ENCODE data around the gene PKD2L1.
"Not testable (repeated sequence)": the region's sequence is repeated elsewhere in the genome, so short reads cannot be mapped to it uniquely, and the experiment has no call there.

Gene PKD2L1

DNA sequence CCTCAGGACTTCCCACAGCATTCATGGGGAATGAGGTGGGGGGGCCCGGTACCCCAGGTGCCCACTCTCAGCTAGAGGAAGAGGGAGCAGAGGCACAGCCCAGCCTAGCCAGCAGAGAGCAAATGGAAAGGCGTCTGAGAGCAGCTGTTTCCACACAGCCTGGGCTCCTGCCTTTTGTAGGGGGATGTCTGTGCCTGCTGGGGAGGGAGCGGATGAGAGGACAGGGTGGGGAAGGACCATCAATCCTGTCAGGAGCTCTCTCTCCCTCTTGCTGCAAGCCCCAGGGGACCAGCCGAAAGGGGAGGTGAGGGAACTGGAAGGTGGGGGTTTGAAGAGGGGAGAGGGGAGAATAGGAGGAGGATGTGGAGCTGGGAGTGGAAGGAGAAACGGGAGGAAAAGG, at the start of gene PKD2L1:
Gene PKD2L1, minus strand, starts transcription at position 150 of the 400 bp plus-strand sequence. Its CDS starts 125 bp downstream, at position 25.
- no peaks in the 10 kb centered on the region for H3K4me1 ChIP-seq
- TF ChIP-seq, protein P1, sequence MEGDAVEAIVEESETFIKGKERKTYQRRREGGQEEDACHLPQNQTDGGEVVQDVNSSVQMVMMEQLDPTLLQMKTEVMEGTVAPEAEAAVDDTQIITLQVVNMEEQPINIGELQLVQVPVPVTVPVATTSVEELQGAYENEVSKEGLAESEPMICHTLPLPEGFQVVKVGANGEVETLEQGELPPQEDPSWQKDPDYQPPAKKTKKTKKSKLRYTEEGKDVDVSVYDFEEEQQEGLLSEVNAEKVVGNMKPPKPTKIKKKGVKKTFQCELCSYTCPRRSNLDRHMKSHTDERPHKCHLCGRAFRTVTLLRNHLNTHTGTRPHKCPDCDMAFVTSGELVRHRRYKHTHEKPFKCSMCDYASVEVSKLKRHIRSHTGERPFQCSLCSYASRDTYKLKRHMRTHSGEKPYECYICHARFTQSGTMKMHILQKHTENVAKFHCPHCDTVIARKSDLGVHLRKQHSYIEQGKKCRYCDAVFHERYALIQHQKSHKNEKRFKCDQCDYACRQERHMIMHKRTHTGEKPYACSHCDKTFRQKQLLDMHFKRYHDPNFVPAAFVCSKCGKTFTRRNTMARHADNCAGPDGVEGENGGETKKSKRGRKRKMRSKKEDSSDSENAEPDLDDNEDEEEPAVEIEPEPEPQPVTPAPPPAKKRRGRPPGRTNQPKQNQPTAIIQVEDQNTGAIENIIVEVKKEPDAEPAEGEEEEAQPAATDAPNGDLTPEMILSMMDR (IDR thresholded peaks at IDR 0.05) = no peak

DNA sequence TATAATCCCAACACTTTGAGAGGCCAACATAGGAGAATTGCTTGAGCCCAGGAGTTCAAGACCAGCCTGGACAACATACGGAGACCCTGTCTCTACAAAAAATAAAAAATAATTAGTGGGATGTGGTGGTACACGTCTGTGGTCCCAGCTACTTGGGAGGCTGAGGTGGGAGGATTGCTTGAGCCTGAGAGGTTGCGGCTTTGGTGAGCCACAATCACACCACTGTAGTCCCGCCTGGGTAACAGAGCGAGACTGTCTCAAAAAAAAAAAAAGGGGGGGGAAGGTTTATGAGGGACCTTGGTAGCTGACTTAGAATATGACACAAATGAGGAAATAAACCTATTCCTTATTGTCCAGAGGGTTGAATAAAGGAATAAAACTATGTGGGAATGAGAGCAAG, 47.8 kb upstream of the PKD2L1 start:
- no peak overlapping the region for H3K4me2 ChIP-seq (ENCODE audit: low read length)
- no peak overlapping the region for H3K27ac ChIP-seq
- TF ChIP-seq, protein P1 (IDR thresholded peaks at IDR 0.05) = no peak
- peaks cover 11% of the 10 kb centered on the region for H3K4me1 ChIP-seq
- H3K36me3 ChIP-seq (ENCODE audit: control insufficient read depth, insufficient read depth, low read length) = no peaks in the 10 kb centered on the region
- H3K27me3 ChIP-seq (ENCODE audit: control insufficient read depth, insufficient read depth, low read length) = no peaks in the 10 kb centered on the region
- no peak overlapping the region for H3K9ac ChIP-seq
- H3K9me3 ChIP-seq (ENCODE audit: control insufficient read depth, low read length) = no peaks in the 10 kb centered on the region
- H3K4me3 ChIP-seq (ENCODE audit: low read depth, low read length) = no peak overlapping the region
- no peak overlapping the region for H2AFZ ChIP-seq
- H3K79me2 ChIP-seq = no peaks in the 10 kb centered on the region

More for the DNA sequence above, at the start of gene PKD2L1:
- no peaks in the 10 kb centered on the region for H3K79me2 ChIP-seq
- H2AFZ ChIP-seq = no peak within 1 kb of the TSS
- H3K36me3 ChIP-seq (ENCODE audit: control insufficient read depth, insufficient read depth, low read length) = no peaks in the 10 kb centered on the region
- H3K9me3 ChIP-seq (ENCODE audit: control insufficient read depth, low read length) = no peaks in the 10 kb centered on the region
- no peaks in the 10 kb centered on the region for H3K27me3 ChIP-seq (ENCODE audit: control insufficient read depth, insufficient read depth, low read length)
- H3K9ac ChIP-seq = no peak within 1 kb of the TSS
- no peak within 1 kb of the TSS for H3K4me2 ChIP-seq (ENCODE audit: low read length)
- no peak within 1 kb of the TSS for H3K27ac ChIP-seq
- no peak within 1 kb of the TSS for H3K4me3 ChIP-seq (ENCODE audit: low read depth, low read length)

DNA sequence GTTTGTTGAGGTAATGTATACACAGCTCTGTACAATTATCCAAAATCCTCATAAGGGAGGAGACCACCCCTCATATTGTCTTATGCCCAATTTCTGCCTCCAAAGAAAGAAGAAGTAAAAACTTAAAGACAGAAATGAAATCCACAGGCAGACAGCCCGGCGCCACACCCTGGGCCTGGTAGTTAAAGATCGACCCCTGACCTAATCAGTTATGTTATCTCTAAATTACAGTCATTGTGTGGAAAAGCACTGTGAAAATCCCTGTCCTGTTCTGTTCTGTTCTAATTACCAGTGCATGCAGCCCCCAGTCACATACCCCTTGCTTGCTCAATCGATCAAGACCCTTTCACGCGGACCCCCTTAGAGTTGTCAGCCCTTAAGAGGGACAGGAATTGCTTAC, 46.6 kb upstream of the PKD2L1 start:
- H3K27ac ChIP-seq; H3K9ac ChIP-seq; H3K36me3 ChIP-seq (ENCODE audit: control insufficient read depth, insufficient read depth, low read length); H3K9me3 ChIP-seq (ENCODE audit: control insufficient read depth, low read length); H3K79me2 ChIP-seq; H3K4me3 ChIP-seq (ENCODE audit: low read depth, low read length); H3K27me3 ChIP-seq (ENCODE audit: control insufficient read depth, insufficient read depth, low read length); H2AFZ ChIP-seq; H3K4me2 ChIP-seq (ENCODE audit: low read length): not testable (repeated sequence)
- peaks cover 20% of the 10 kb centered on the region for H3K4me1 ChIP-seq

DNA sequence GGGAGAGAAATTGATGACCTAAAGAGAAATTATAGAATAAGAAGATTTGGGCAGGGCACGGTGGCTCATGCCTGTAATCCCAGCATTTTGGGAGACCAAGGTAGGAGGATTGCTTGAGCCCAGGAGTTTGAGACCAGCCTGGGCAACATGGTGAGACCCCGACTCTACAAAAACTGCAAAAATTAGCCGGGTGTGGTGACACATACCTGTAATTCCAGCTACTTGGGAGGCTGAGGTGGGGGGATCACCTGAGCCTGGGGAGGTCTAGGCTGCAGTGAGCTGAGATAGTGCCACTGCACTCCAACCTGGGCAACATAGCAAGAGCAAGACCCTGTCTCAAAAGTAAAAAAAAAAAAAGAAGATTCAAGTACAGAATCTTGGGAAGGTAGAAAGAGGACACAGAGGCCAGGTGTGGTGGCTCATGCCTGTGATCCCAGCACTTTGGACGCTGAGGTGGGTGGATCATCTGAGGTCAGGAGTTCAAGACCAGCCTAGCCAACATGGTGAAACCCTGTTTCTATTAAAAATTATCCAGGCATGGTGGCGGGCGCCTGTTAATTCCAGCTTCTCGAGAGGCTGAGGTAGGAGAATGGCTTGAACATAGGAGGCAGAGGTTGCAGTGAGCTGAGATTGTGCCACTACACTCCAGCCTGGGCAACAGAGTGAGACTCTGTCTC, 44.8 kb upstream of the PKD2L1 start:
- H3K27ac ChIP-seq = peak overlapping the region; percentile 99
- H3K9ac ChIP-seq = not testable (repeated sequence)

DNA sequence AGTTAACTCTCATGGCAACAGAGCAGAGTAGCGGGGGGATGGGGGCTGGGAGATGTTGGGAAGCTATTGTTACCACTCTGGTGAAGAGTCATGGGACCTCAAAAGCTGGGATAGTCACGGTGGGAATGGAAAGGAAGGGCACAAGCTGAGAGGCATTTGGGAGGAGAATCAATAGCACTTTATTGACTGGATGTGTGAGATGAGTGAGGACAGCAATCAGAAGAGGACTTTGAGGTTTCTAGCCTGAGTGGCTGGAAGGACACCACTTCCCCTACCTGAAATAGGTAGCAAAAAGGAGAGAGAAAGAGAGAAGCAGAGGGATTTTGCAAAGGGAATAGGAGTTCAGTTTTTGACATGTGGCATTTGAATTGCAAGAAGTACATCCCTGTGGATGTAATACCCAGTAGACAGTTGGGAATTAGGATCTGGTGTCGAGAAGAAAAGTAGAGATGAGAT, 44.2 kb upstream of the PKD2L1 start:
- no peaks in the 10 kb centered on the region for H3K79me2 ChIP-seq
- peak overlapping the region; percentile 25 for H3K9ac ChIP-seq
- peaks cover 32% of the 10 kb centered on the region for H3K4me1 ChIP-seq
- H2AFZ ChIP-seq = peak overlapping the region; percentile 91
- H3K36me3 ChIP-seq (ENCODE audit: control insufficient read depth, insufficient read depth, low read length) = no peaks in the 10 kb centered on the region
- H3K9me3 ChIP-seq (ENCODE audit: control insufficient read depth, low read length) = no peaks in the 10 kb centered on the region
- H3K4me3 ChIP-seq (ENCODE audit: low read depth, low read length) = peak overlapping the region; percentile 64
- TF ChIP-seq, protein P1 (IDR thresholded peaks at IDR 0.05) = no peak
- peak overlapping the region; percentile 89 for H3K4me2 ChIP-seq (ENCODE audit: low read length)
- H3K27ac ChIP-seq = peak overlapping the region; percentile 99
- H3K27me3 ChIP-seq (ENCODE audit: control insufficient read depth, insufficient read depth, low read length) = no peaks in the 10 kb centered on the region

More for the DNA sequence above, 44.8 kb upstream of the PKD2L1 start:
- H3K9me3 ChIP-seq (ENCODE audit: control insufficient read depth, low read length); H3K36me3 ChIP-seq (ENCODE audit: control insufficient read depth, insufficient read depth, low read length); H3K79me2 ChIP-seq; H3K27me3 ChIP-seq (ENCODE audit: control insufficient read depth, insufficient read depth, low read length): not testable (repeated sequence)
- peak overlapping the region; percentile 64 for H3K4me3 ChIP-seq (ENCODE audit: low read depth, low read length)
- H3K4me1 ChIP-seq = peaks cover 32% of the 10 kb centered on the region
- peak overlapping the region; percentile 89 for H3K4me2 ChIP-seq (ENCODE audit: low read length)
- peak overlapping the region; percentile 91 for H2AFZ ChIP-seq
